Measurements from ENCODE around the gene RITA1.

DNA sequence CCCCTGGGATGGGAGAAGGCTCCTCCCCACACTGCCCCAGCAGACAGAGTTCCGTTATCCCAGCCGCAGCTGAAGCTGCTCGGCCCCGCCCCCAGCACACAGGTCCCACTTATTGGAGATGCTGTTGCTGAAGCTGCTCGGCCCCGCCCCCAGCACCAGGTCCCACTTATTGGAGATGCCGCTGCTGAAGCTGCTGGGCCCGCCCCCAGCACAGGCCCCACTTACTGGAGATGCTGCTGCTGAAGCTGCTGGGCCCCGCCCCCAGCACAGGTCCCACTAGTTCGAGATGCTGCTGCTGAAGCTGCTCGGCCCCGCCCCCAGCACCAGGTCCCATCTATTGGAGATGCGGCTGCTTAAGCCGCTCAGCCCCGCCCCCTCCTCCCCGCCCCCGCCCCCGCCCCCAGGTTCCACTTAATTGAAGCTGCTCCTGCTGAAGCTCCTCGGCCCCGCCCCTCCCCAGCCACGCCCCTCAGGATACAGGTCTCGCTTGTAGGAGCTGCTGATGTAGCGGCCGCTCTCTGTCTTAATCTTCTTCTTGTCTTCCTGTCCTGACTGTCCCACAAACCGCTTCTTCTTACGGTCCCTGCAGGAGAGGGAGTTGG lies 24.0 kb upstream of the RITA1 start:
- no peak for TF ChIP-seq ATF7 (IDR thresholded peaks at IDR 0.05; ENCODE audit: low read depth)
- TF ChIP-seq CHD2 (IDR thresholded peaks at IDR 0.05; ENCODE audit: borderline replicate concordance, low read depth, low read length), result no peak
- TF ChIP-seq, protein P1, sequence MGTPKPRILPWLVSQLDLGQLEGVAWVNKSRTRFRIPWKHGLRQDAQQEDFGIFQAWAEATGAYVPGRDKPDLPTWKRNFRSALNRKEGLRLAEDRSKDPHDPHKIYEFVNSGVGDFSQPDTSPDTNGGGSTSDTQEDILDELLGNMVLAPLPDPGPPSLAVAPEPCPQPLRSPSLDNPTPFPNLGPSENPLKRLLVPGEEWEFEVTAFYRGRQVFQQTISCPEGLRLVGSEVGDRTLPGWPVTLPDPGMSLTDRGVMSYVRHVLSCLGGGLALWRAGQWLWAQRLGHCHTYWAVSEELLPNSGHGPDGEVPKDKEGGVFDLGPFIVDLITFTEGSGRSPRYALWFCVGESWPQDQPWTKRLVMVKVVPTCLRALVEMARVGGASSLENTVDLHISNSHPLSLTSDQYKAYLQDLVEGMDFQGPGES (IDR thresholded peaks at IDR 0.05), result no peak
- TF ChIP-seq ZNF274 (IDR thresholded peaks at IDR 0.05; ENCODE audit: insufficient read depth, insufficient read length), result no peak
- no peak for TF ChIP-seq EZH2 (IDR thresholded peaks at IDR 0.05; ENCODE audit: borderline replicate concordance, control insufficient read depth, low read depth, low read length)
- no peak for TF ChIP-seq CEBPB (IDR thresholded peaks at IDR 0.05; ENCODE audit: borderline replicate concordance in 1 of 2, low read depth in 2 of 2, low read length in 2 of 2)
- no peak for TF ChIP-seq ATF3 (IDR thresholded peaks at IDR 0.05; ENCODE audit: borderline replicate concordance, extremely low read depth, low read depth, low read length)
- TF ChIP-seq CTCF (IDR thresholded peaks at IDR 0.05 in 2 of 3, conservative IDR thresholded peaks at IDR 0.05 in 1 of 3; ENCODE audit: control insufficient read depth in 2 of 3, extremely low read depth in 1 of 3, insufficient read depth in 1 of 3, low read depth in 3 of 3, low read length in 3 of 3), result no peak
- no peak for TF ChIP-seq BCL11A (IDR thresholded peaks at IDR 0.05; ENCODE audit: low read depth, low read length)
- no peak for TF ChIP-seq SUPT20H (IDR thresholded peaks at IDR 0.05; ENCODE audit: borderline replicate concordance, control insufficient read depth, low read depth, low read length)
- TF ChIP-seq, protein P2, sequence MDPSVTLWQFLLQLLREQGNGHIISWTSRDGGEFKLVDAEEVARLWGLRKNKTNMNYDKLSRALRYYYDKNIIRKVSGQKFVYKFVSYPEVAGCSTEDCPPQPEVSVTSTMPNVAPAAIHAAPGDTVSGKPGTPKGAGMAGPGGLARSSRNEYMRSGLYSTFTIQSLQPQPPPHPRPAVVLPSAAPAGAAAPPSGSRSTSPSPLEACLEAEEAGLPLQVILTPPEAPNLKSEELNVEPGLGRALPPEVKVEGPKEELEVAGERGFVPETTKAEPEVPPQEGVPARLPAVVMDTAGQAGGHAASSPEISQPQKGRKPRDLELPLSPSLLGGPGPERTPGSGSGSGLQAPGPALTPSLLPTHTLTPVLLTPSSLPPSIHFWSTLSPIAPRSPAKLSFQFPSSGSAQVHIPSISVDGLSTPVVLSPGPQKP (IDR thresholded peaks at IDR 0.05; ENCODE audit: low read depth, low read length), result no peak
- TF ChIP-seq ZNF217 (IDR thresholded peaks at IDR 0.05), result no peak
- no peak for TF ChIP-seq POLR2AphosphoS5 (IDR thresholded peaks at IDR 0.05; ENCODE audit: low read length)
- no peak for TF ChIP-seq CBX3 (IDR thresholded peaks at IDR 0.05; ENCODE audit: borderline replicate concordance, low read depth)
